Endothelial cell of umbilical vein (primary cell): ENCODE results near the gene OR2Y1. TPM values are rescaled to one million over a fixed set of nuclear protein-coding genes. Genes with fewer than 3 reads are reported as not detected.

ENCODE experiments used
- BruUV-seq: library from RNA; stranded (reverse); fragments of 400-500 nt; replicated peaks from 2 replicates; lab custom pipeline; 2021; lab: Mats Ljungman, UMichigan
- CTCF ChIA-PET: fragments of 300-600, 350-600 bp; sonication (Branson Sonifier 250); formaldehyde crosslinking; loops from one replicate; lab custom pipeline; 2021; ENCODE audit warnings: antibody characterized with exemption, inconsistent platforms; lab: Charles Lee
- POLR2A ChIA-PET: fragments of 300-600, 350-600 bp; sonication (Branson Sonifier 250); formaldehyde crosslinking; loops from one replicate; lab custom pipeline; 2021; ENCODE audit warnings: antibody characterized with exemption, inconsistent platforms; lab: Charles Lee
- DNase-seq: peaks from one replicate; pipeline ENCODE4 v3.0.0-alpha.2; 2011; ENCODE audit warnings: low read depth, low spot score
- FAIRE-seq: peaks from 2 replicates; lab custom pipeline; 2011; peaks lifted over from hg19 to GRCh38; lab: Jason Lieb, UNC
- H2AFZ ChIP-seq: 2 replicates; pipeline ENCODE4 v1.6.0; 2012; ENCODE audit warnings: low read depth, low read length, control low read depth, inconsistent platforms
- H3K27ac ChIP-seq: 2 replicates; pipeline ENCODE4 v1.5.1; 2011; ENCODE audit warnings: low read depth, mild to moderate bottlenecking, control low read depth, low read length, moderate library complexity; ENCODE audit not compliant: insufficient read depth
- H3K27me3 ChIP-seq, 2 experiments: 2 replicates each; pipeline versions ENCODE4 v1.6.0 to v1.6.1; 2011; ENCODE audit warnings: low read length in 2 of 2, mixed read lengths in 1 of 2; ENCODE audit not compliant: control insufficient read depth in 2 of 2, insufficient read depth in 2 of 2
- H3K36me3 ChIP-seq, 2 experiments: 2 replicates in 1 of 2; 3 replicates in 1 of 2; pipeline ENCODE4 v1.5.1; 2011; ENCODE audit warnings: low read length in 2 of 2, mild to moderate bottlenecking in 1 of 2, moderate library complexity in 1 of 2; ENCODE audit not compliant: control insufficient read depth in 2 of 2, insufficient read depth in 2 of 2; ENCODE audit errors: extremely low read depth in 1 of 2
- H3K4me1 ChIP-seq: 3 replicates; pipeline ENCODE4 v1.5.1; 2011; ENCODE audit warnings: mild to moderate bottlenecking, low read length; ENCODE audit not compliant: control insufficient read depth, insufficient read depth; ENCODE audit errors: extremely low read depth
- H3K4me2 ChIP-seq: 2 replicates; pipeline ENCODE4 v1.6.1; 2011; ENCODE audit warnings: low read length, control low read depth, mixed read lengths; ENCODE audit not compliant: insufficient read depth
- H3K4me3 ChIP-seq, 3 experiments: fragments of 200-600 bp in 1 of 3; sonication (generic), shearing (Covaris generic) in 1 of 3; replicated peaks in 1 of 3; 2 replicates each; pipeline ENCODE4 v1.5.1; 2011 to 2016; ENCODE audit warnings: control low read depth in 3 of 3, low read length in 3 of 3, mild to moderate bottlenecking in 2 of 3, inconsistent platforms in 1 of 3, low read depth in 1 of 3, moderate library complexity in 1 of 3; ENCODE audit not compliant: insufficient read depth in 1 of 3
- H3K79me2 ChIP-seq: 2 replicates; pipeline ENCODE4 v1.6.0; 2012; ENCODE audit warnings: low read length, inconsistent platforms; ENCODE audit not compliant: control insufficient read depth, insufficient read depth
- H3K9ac ChIP-seq: replicated peaks from 2 replicates; pipeline ENCODE3; 2011; ENCODE audit warnings: low read length, control low read depth; ENCODE audit not compliant: insufficient read depth; ENCODE audit errors: extremely low read depth
- H3K9me1 ChIP-seq: replicated peaks from 3 replicates; pipeline ENCODE4 v1.6.0; 2011; ENCODE audit warnings: mild to moderate bottlenecking, low read length; ENCODE audit not compliant: control insufficient read depth, insufficient read depth; ENCODE audit errors: extremely low read depth
- H3K9me3 ChIP-seq: replicated peaks from 2 replicates; pipeline ENCODE4 v1.5.1; 2012; ENCODE audit warnings: low read length, inconsistent platforms; ENCODE audit not compliant: control insufficient read depth, insufficient read depth
- H4K20me1 ChIP-seq: replicated peaks from 2 replicates; pipeline ENCODE3; 2011; ENCODE audit warnings: mild to moderate bottlenecking, low read length; ENCODE audit not compliant: control insufficient read depth, insufficient read depth; ENCODE audit errors: extremely low read depth
- CTCF ChIP-seq, 2 donors: IDR thresholded peaks; 1 replicate in 1 of 2; 2 replicates in 1 of 2; pipeline ENCODE4 v1.5.1; 2011; ENCODE audit warnings: low read length in 2 of 2, mild to moderate bottlenecking in 2 of 2, moderate library complexity in 2 of 2, control low read depth in 1 of 2, inconsistent platforms in 1 of 2, low read depth in 1 of 2; ENCODE audit not compliant: insufficient read depth in 1 of 2; ENCODE audit errors: extremely low read depth in 1 of 2
- JUN ChIP-seq: IDR thresholded peaks from 2 replicates; pipeline ENCODE4 v1.6.1; 2011; ENCODE audit warnings: borderline replicate concordance, low read depth; ENCODE audit not compliant: insufficient read length, insufficient read depth
- POLR2AphosphoS5 ChIP-seq: IDR thresholded peaks from 2 replicates; pipeline ENCODE4 v1.6.1; 2012; ENCODE audit warnings: low read depth, mild to moderate bottlenecking, control low read depth, low read length, moderate library complexity; ENCODE audit not compliant: insufficient read depth
- dilution Hi-C: fragments of 300-500 bp; cut with MboI; formaldehyde crosslinking; loops from one replicate; pipeline ENCODE4 v1.15.0; 2019; ENCODE audit warnings: low sequenced_read_pairs; ENCODE audit not compliant: extremely low pct_ligation_motif_present
- intact Hi-C: fragments of 100-400 bp; cut with micrococcal nuclease; formaldehyde crosslinking; loops from one replicate; pipeline ENCODE4 v1.10.0; 2022
- polyA plus RNA-seq, 4 experiments: library from polyadenylated mRNA; depleted of rRNA in 3 of 4; stranded (reverse) in 3 of 4; unstranded in 1 of 4; fragments of >200 nt; gene quantifications; 2 replicates each; pipeline versions ENCODE4 v1.2.1 to v1.2.3, GENCODE V29; 2011 to 2012; ENCODE audit warnings: missing spikeins in 1 of 4
- total RNA-seq: library from RNA; stranded (reverse); gene quantifications from 2 replicates; pipeline ENCODE4 v1.2.3, GENCODE V29; 2021

The OR2Y1 gene
- total and polyA plus RNA-seq, 2 donors (not counting 3 experiments of a cell fraction or from before 2014, with no cell fraction given): not detected

- H3K9me3 ChIP-seq: no peaks in the 10 kb centered on the region
- no peaks in the 10 kb centered on the region for H4K20me1 ChIP-seq
- peaks cover 34% of the 10 kb centered on the region for H3K4me1 ChIP-seq
- no peak for FAIRE-seq
- ChIA-PET POLR2A (no interaction called here), CTCF (interaction anchor here (1.5 kb wide), 1 partner anchor 20 kb away, joined by 3 read pairs; no protein-coding TSS in a partner anchor)
- DNase-seq: no peak
- H3K79me2 ChIP-seq: peaks cover 23% of the 10 kb centered on the region
- no peaks in the 10 kb centered on the region for H3K27me3 ChIP-seq
- H3K4me3 ChIP-seq: no peak overlapping the region
- peaks cover 4 to 24% of the 10 kb centered on the region in 2 experiments for H3K36me3 ChIP-seq
- no TSS peak for BruUV-seq
- no peak overlapping the region for H3K4me2 ChIP-seq
- no peak overlapping the region for H3K9ac ChIP-seq
- peak overlapping the region; percentile 80 for H3K27ac ChIP-seq
- intact Hi-C loops (loop anchor here (5.0 to 10.0 kb wide), 2 partner anchors 264 to 297 kb away; no protein-coding TSS in a partner anchor), dilution Hi-C loops (no loop called here)
- no peak overlapping the region for H2AFZ ChIP-seq
- no peaks in the 10 kb centered on the region for H3K9me1 ChIP-seq
- no peak for TF ChIP-seq JUN
- TF ChIP-seq CTCF (IDR thresholded peaks at IDR 0.05; ENCODE audit: extremely low read depth in 1 of 2, insufficient read depth in 1 of 2, low read depth in 1 of 2, low read length in 2 of 2): no peak
- TF ChIP-seq POLR2AphosphoS5: no peak
Measured at GRCh38 chr5:180787711-180788431, 48.0 kb upstream of the OR2Y1 start.
